ENCODE results near the gene TBX1.

The TBX1 gene

DNA sequence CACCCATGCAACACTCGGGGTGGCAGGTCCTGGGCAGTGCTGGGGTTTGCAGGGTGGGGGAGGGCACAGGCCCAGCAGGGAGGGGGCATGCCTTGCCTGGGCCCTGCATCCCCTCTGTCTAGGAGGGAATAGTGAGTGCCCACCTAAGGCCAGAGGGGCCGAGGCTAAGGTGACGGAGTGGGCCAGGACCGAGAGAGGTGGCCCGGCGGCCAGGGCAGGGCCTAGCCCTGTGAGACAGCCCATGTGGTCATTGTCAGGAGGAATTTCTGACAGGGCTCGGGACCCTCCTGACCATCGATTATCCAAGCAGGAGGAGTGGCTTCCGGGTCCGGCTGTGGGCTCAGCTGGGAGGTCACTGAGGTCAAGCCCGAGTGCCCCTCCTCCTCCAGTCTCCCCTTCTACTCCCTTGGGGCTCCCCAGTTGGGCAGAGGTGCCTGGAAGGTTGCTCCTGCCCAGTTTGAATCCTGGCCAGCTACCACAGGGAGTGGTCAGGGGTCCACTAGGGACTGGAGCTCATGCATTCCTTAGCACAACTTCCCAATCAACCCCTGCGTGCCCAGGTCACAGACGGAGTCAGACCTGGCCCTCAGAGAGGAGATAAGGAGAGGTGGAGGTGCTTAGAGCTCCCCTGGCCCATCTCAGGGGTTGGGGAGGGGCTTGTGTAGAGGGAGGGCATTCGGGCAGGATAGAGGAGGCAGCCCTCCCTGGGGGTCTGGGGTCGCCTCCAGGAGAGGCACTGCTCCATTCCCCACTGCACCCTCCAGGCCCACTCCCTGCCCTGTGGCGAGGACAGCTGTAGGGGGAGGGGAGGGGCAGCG, 22.5 kb upstream of the TBX1 start:
- Histone ChIP-seq H3K4me2 (ENCODE audit: insufficient read depth, low read length) (no peak overlapping the region), H2AFZ (ENCODE audit: low read depth, low read length) (no peak overlapping the region), H3K79me2 (ENCODE audit: insufficient read depth, low read length) (no peaks in the 10 kb centered on the region), H3K27me3 (ENCODE audit: insufficient read depth, low read length, poor library complexity) (no peaks in the 10 kb centered on the region), H3K9ac (ENCODE audit: low read depth, low read length) (no peak overlapping the region), H3K9me3 (ENCODE audit: insufficient read depth, low read length, severe bottlenecking) (no peaks in the 10 kb centered on the region), H3K27ac (ENCODE audit: low read length) (no peak overlapping the region), H3K4me3 (ENCODE audit: low read depth in 1 of 2, low read length in 2 of 2) (no peak overlapping the region), H3K36me3 (ENCODE audit: insufficient read depth, low read length) (no peaks in the 10 kb centered on the region), H3K4me1 (ENCODE audit: insufficient read depth, low read length) (no peaks in the 10 kb centered on the region), H4K20me1 (ENCODE audit: insufficient read depth, low read length) (no peaks in the 10 kb centered on the region)
- TF ChIP-seq, protein P1, sequence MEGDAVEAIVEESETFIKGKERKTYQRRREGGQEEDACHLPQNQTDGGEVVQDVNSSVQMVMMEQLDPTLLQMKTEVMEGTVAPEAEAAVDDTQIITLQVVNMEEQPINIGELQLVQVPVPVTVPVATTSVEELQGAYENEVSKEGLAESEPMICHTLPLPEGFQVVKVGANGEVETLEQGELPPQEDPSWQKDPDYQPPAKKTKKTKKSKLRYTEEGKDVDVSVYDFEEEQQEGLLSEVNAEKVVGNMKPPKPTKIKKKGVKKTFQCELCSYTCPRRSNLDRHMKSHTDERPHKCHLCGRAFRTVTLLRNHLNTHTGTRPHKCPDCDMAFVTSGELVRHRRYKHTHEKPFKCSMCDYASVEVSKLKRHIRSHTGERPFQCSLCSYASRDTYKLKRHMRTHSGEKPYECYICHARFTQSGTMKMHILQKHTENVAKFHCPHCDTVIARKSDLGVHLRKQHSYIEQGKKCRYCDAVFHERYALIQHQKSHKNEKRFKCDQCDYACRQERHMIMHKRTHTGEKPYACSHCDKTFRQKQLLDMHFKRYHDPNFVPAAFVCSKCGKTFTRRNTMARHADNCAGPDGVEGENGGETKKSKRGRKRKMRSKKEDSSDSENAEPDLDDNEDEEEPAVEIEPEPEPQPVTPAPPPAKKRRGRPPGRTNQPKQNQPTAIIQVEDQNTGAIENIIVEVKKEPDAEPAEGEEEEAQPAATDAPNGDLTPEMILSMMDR (IDR thresholded peaks at IDR 0.05; ENCODE audit: borderline replicate concordance, extremely low read depth, low read length, poor library complexity, severe bottlenecking) = no peak
- TF ChIP-seq EZH2 (IDR thresholded peaks at IDR 0.05; ENCODE audit: borderline replicate concordance, low read depth, low read length, severe bottlenecking) = no peak
- DNase-seq = no peak
- ATAC-seq (ENCODE audit: insufficient read depth, low read depth) = no peak

DNA sequence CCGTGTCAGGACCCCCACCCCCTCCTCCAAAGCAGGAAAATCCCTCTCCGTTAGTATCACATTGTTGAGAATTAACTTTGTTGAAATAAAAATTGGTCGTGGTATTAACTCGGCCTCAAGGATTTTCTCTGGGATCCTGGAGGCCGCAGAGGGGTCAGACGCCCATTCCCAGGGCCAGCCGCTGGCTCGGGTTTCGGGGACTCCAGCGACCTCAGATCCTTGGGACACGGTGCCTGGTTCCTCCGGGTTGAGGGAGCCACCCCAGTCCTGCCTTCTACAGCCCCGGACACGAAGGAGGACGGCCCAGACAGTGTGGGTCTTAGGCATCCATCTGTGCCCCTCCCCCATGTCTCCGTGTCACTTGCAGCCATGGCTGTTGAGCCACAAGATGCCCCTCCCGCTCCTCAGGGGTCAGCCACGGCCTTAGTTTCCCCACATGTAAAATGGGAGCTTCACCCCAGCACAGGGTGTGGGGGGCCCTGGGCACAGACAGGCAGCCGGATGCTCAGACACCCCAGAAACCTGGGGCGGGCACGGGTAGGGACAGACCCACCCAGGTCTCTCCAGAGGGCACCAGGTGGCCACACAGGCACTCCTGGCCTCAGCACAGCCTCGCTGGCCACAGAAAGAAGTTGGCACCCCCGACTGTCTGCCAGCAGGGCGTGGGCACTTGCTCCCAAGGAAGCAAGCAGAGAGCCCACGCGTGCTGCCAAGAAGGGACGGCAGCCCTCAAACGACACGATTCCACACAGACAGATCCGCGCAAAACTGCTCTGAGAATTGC, 21.7 kb upstream of the TBX1 start:
- no peak overlapping the region for H3K9ac ChIP-seq (ENCODE audit: low read depth, low read length)
- ATAC-seq (ENCODE audit: insufficient read depth, low read depth) = no peak
- no peak overlapping the region for H3K4me2 ChIP-seq (ENCODE audit: insufficient read depth, low read length)
- no peak overlapping the region for H3K27ac ChIP-seq (ENCODE audit: low read length)
- no peaks in the 10 kb centered on the region for H3K36me3 ChIP-seq (ENCODE audit: insufficient read depth, low read length)
- H3K9me3 ChIP-seq (ENCODE audit: insufficient read depth, low read length, severe bottlenecking) = no peaks in the 10 kb centered on the region
- no peak overlapping the region for H3K4me3 ChIP-seq (ENCODE audit: low read depth in 1 of 2, low read length in 2 of 2)
- H3K79me2 ChIP-seq (ENCODE audit: insufficient read depth, low read length) = no peaks in the 10 kb centered on the region
- H3K4me1 ChIP-seq (ENCODE audit: insufficient read depth, low read length) = no peaks in the 10 kb centered on the region
- no peaks in the 10 kb centered on the region for H3K27me3 ChIP-seq (ENCODE audit: insufficient read depth, low read length, poor library complexity)
- TF ChIP-seq, protein P1 (IDR thresholded peaks at IDR 0.05; ENCODE audit: borderline replicate concordance, extremely low read depth, low read length, poor library complexity, severe bottlenecking) = no peak
- no peak for TF ChIP-seq EZH2 (IDR thresholded peaks at IDR 0.05; ENCODE audit: borderline replicate concordance, low read depth, low read length, severe bottlenecking)
- no peak overlapping the region for H2AFZ ChIP-seq (ENCODE audit: low read depth, low read length)
- no peak for DNase-seq
- no peaks in the 10 kb centered on the region for H4K20me1 ChIP-seq (ENCODE audit: insufficient read depth, low read length)

DNA sequence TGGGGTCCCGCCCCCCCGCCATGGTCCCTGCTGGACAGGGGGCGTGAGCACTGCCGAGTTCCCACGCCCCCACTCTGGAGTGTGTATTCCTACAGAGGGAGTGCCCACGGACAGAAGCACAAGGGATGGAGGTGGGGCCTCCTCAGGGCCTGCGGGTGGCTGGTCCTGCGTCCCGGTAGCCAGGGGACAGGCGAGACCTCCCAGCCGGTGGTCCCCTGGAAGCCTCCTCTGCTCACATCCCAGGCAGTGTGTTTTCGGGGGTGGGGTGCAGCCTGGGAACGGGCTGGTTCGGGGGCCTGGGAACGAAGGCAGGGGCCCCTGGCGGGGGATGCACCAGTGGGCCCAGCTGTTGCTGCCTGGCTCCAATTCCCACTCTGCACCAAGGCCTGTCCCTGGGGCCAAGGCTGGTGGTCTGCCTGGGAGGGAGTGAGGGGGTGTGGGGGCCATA, 21.1 kb upstream of the TBX1 start:
- Histone ChIP-seq H3K4me1 (ENCODE audit: insufficient read depth, low read length) (no peaks in the 10 kb centered on the region), H3K79me2 (ENCODE audit: insufficient read depth, low read length) (no peaks in the 10 kb centered on the region), H2AFZ (ENCODE audit: low read depth, low read length) (no peak overlapping the region), H3K36me3 (ENCODE audit: insufficient read depth, low read length) (no peaks in the 10 kb centered on the region), H3K4me2 (ENCODE audit: insufficient read depth, low read length) (no peak overlapping the region), H3K9me3 (ENCODE audit: insufficient read depth, low read length, severe bottlenecking) (no peaks in the 10 kb centered on the region), H3K9ac (ENCODE audit: low read depth, low read length) (no peak overlapping the region), H3K27ac (ENCODE audit: low read length) (no peak overlapping the region), H3K27me3 (ENCODE audit: insufficient read depth, low read length, poor library complexity) (no peaks in the 10 kb centered on the region), H4K20me1 (ENCODE audit: insufficient read depth, low read length) (no peaks in the 10 kb centered on the region), H3K4me3 (ENCODE audit: low read depth in 1 of 2, low read length in 2 of 2) (no peak overlapping the region)
- ATAC-seq (ENCODE audit: insufficient read depth, low read depth) (no peak), DNase-seq (no peak)
- TF ChIP-seq, protein P1 (IDR thresholded peaks at IDR 0.05; ENCODE audit: borderline replicate concordance, extremely low read depth, low read length, poor library complexity, severe bottlenecking) = no peak
- no peak for TF ChIP-seq EZH2 (IDR thresholded peaks at IDR 0.05; ENCODE audit: borderline replicate concordance, low read depth, low read length, severe bottlenecking)

All from DND-41 (cell line).